ENCODE measurements around the gene SLC7A5. TPM values are rescaled to one million over a fixed set of nuclear protein-coding genes. Genes with fewer than 3 reads are reported as not detected.
"Not testable (repeated sequence)": the region's sequence is repeated elsewhere in the genome, so short reads cannot be mapped to it uniquely, and the experiment has no call there.

Gene SLC7A5
- total and polyA plus RNA-seq, 2 donors, result 4.3 to 6.6 TPM

DNA sequence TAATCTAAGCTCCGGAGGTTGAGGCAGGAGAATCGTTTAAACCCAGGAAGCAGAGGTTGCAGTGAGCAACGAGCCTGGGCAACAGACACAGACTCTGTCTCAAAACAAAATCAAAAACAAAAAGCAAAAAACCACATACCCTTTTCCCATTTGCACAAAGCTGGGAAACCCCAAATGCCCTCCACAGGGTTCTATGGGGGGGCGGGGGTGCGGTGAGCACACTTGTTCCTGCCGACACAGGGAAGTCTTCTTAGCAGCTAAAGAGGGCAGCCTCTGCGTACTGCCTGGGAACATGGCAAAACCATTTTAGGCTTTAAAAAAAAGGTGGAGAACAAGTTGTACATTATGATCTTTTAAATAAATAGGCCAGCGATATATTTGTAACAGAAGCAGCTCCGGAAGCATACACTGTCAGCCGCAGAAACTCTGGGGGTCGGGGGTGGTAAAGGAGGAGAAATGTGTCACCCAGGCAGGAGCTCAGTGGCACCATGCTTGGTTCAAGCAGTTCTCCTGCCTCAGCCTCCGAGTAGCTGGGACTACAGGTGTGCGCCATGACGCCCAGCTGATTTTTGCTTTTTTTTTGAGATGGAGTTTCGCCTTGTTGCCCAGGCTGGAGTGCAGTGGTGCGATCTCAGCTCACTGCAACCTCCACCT lies 3.3 kb downstream of the SLC7A5 start:
- H3K4me1 ChIP-seq (ENCODE audit: control insufficient read depth in 2 of 2, insufficient read depth in 2 of 2, low read length in 2 of 2), result peaks cover 2 to 20% of the 10 kb centered on the region in 2 donors
- H3K27me3 ChIP-seq (ENCODE audit: control insufficient read depth in 2 of 2, insufficient read depth in 1 of 2, low read length in 1 of 2); H3K4me3 ChIP-seq (ENCODE audit: low read length in 2 of 2); H3K36me3 ChIP-seq (ENCODE audit: control insufficient read depth in 2 of 2, insufficient read depth in 2 of 2, low read length in 1 of 2); H3K27ac ChIP-seq (ENCODE audit: low read depth in 1 of 2, low read length in 1 of 2); H3K9me3 ChIP-seq (ENCODE audit: control insufficient read depth in 2 of 2, insufficient read depth in 1 of 2, low read length in 1 of 2): not testable (repeated sequence)
- WGBS, result 81% methylated on average over 16 of the region's 16 CpGs
- peak in 1 of 9 donors; percentile 53 for DNase-seq (ENCODE audit: low read depth in 6 of 9, low spot score in 9 of 9)

DNA sequence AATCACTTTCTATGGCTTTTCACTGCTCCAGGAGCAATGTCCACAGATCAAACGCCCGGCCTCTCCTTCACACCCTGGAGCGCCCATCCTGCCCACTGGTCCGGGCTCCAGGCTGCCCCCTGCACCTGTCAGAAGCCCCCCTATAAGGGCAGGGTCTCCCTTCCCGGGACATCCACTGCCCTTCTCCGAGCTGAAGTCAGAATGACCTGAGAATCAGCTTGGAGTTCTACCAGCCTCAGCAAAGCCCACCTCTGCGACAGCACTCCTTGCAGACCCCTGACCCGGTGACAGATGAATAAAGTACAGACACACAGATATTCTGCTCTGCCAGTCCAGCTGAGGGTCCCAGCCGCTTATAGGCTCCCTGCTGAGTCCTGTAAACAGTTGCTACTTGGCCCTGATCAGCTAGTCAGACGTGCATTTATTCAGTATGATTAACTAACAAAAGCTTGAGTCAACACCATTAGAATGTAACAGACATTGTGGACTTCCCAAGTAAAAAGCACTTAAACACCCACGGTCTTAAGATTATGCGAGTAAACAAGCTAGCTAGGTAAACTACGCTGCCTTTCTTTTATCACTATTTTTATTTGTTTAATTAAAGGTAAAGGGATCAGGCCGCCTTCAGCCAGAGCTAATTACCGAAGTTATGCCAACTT lies 4.8 kb downstream of the SLC7A5 start:
- no peak for DNase-seq (ENCODE audit: low read depth in 6 of 9, low spot score in 9 of 9)

DNA sequence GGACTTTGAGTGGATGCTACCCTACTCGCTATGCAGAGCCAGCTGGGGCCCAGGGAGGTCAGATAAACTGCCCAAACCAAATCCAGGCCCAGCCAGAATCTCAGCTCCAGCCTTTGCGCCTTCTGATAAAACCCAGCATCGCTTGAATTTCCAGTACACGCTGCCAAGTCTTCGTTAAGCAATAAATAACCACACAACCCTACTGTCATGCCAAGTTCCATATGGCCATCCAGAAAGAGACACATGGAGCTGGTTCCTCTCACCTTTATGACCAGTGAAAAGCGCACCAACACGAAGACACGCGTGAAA lies 6.0 kb downstream of the SLC7A5 start:
- H3K27ac ChIP-seq (ENCODE audit: low read depth in 1 of 2, low read length in 1 of 2); H3K4me3 ChIP-seq (ENCODE audit: low read length in 2 of 2); DNase-seq (ENCODE audit: low read depth in 6 of 9, low spot score in 9 of 9); H3K27me3 ChIP-seq (ENCODE audit: control insufficient read depth in 2 of 2, insufficient read depth in 1 of 2, low read length in 1 of 2); H3K9me3 ChIP-seq (ENCODE audit: control insufficient read depth in 2 of 2, insufficient read depth in 1 of 2, low read length in 1 of 2); H3K36me3 ChIP-seq (ENCODE audit: control insufficient read depth in 2 of 2, insufficient read depth in 2 of 2, low read length in 1 of 2): not testable (repeated sequence)
- H3K4me1 ChIP-seq (ENCODE audit: control insufficient read depth in 2 of 2, insufficient read depth in 2 of 2, low read length in 2 of 2), result peaks cover 2 to 15% of the 10 kb centered on the region in 2 donors
- 96% methylated on average over 9 of the region's 9 CpGs for WGBS

More for the DNA sequence above, 4.8 kb downstream of the SLC7A5 start:
- Histone ChIP-seq H3K27me3 (ENCODE audit: control insufficient read depth in 2 of 2, insufficient read depth in 1 of 2, low read length in 1 of 2) (peaks cover 0 to 5% of the 10 kb centered on the region in 2 donors), H3K4me1 (ENCODE audit: control insufficient read depth in 2 of 2, insufficient read depth in 2 of 2, low read length in 2 of 2) (peaks cover 2 to 21% of the 10 kb centered on the region in 2 donors), H3K4me3 (ENCODE audit: low read length in 2 of 2) (no peak overlapping the region), H3K27ac (ENCODE audit: low read depth in 1 of 2, low read length in 1 of 2) (no peak overlapping the region), H3K9me3 (ENCODE audit: control insufficient read depth in 2 of 2, insufficient read depth in 1 of 2, low read length in 1 of 2) (no peaks in the 10 kb centered on the region), H3K36me3 (ENCODE audit: control insufficient read depth in 2 of 2, insufficient read depth in 2 of 2, low read length in 1 of 2) (peaks cover 0 to 4% of the 10 kb centered on the region in 2 donors)
- WGBS, result 97% methylated on average over 15 of the region's 15 CpGs

DNA sequence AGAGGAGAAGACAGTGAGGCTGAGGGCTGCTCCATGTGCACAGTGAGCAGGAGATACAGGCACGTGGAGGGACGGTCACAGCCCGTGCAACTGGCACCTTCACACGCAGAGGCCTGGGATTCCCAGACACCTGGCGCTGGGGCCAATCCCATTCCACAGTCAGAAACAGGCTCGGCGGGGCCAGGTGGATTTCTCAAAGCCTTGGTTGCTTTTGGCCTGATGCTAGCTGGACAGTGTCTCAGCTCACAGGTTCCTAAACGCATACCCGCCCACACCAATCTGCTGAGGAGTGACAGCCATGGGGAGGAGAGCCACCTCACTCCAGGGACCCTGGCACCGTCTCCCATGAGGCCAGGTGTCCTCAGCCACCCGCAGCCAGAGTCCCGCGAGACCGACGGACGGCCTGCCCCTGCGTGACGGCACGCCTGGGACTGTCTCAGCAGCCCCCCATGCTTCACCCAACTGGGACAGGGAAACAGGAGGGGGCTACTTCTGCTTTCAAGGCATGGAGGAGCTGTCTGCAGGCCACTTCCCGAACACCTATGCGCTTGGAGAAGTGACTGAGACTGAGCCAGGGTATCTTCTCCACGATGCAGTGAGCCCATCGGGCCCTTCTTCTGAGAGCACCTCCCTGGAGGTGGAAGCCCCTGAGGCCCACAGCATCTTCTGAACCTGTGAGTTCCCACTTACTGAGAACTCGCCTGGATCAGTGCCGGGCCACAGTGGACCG lies 6.5 kb downstream of the SLC7A5 start:
- H3K4me1 ChIP-seq (ENCODE audit: control insufficient read depth in 2 of 2, insufficient read depth in 2 of 2, low read length in 2 of 2), result peaks cover 2 to 10% of the 10 kb centered on the region in 2 donors
- not testable (repeated sequence) for H3K9me3 ChIP-seq (ENCODE audit: control insufficient read depth in 2 of 2, insufficient read depth in 1 of 2, low read length in 1 of 2); H3K4me3 ChIP-seq (ENCODE audit: low read length in 2 of 2); DNase-seq (ENCODE audit: low read depth in 6 of 9, low spot score in 9 of 9); H3K27me3 ChIP-seq (ENCODE audit: control insufficient read depth in 2 of 2, insufficient read depth in 1 of 2, low read length in 1 of 2); H3K36me3 ChIP-seq (ENCODE audit: control insufficient read depth in 2 of 2, insufficient read depth in 2 of 2, low read length in 1 of 2); H3K27ac ChIP-seq (ENCODE audit: low read depth in 1 of 2, low read length in 1 of 2)
- WGBS, result 97% methylated on average over 26 of the region's 26 CpGs

DNA sequence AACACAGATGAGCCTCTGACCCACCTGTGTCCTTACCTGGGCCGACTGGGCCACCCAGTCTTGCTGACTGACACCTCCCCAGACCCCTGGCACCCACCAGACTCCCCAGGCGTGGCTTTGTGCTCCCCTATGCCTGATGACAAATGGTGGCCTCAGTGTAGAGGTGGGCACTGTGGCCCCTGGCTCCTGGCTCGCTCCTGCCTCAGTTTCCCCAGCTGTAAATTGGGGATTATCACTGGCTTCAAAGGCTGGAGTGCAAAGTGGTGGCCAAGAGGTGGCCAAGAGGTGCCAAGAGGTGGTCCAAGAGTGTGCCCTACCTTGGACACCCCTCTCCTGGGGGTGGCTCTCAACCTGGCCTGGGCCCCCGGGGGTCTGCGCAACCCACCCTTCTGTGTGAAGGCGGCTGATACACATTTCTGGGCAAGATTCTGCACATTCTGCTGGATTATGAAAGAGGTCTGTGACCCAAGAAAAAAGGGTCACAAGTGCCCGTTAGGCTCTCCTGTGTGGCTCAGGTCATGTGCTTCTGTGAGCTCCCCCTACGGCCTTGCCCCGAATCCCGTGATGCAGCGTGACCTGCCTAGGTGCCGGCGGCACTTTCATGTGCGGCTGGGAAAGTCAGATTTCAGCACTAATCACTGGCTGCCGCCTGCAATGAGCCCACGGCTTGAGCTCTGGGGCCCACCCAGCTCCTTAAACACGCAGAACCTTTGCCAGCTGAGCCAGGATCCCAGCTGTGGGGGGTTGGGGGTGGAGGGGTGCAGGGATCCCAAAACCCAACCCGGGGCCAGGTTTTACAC lies 7.8 kb downstream of the SLC7A5 start:
- not testable (repeated sequence) for DNase-seq (ENCODE audit: low read depth in 6 of 9, low spot score in 9 of 9); H3K9me3 ChIP-seq (ENCODE audit: control insufficient read depth in 2 of 2, insufficient read depth in 1 of 2, low read length in 1 of 2); H3K27ac ChIP-seq (ENCODE audit: low read depth in 1 of 2, low read length in 1 of 2); H3K4me1 ChIP-seq (ENCODE audit: control insufficient read depth in 2 of 2, insufficient read depth in 2 of 2, low read length in 2 of 2); H3K36me3 ChIP-seq (ENCODE audit: control insufficient read depth in 2 of 2, insufficient read depth in 2 of 2, low read length in 1 of 2); H3K27me3 ChIP-seq (ENCODE audit: control insufficient read depth in 2 of 2, insufficient read depth in 1 of 2, low read length in 1 of 2); H3K4me3 ChIP-seq (ENCODE audit: low read length in 2 of 2)
- WGBS, result 95% methylated on average over 18 of the region's 18 CpGs

DNA sequence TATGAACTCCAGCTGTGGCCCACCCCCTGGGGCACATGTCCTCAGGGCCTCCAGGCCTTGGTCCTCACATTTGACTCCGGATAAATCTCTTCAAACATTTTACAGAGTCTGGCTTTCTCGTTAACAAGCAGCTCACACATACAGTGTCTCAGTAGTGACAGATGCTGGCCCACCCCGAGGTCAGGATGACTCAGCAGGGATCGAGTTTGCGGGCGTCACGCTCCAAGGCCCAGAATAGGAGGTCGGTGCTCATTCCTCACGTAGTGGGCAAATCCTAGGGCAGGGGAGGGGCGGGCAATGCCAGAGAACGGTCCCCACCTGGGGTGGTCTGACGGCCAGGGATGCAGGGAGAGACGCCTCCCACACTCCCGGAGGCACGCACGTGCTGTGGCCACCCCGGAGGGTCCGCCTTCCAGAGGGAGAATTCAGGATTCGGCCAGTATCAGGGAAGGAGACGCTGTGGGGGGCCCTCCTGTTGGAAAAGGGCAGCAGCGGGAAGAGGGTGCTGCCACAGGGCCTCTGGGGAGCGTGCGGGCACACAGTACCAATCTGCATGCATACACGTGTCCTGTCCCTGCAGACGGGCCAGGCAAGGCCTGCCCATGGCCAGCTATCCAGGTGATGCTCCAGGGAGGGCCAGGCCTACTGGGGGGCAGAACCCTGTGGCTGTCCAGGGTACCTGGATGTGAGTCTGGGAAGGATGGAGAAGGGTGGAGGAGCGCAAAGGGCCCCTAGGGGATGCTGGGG lies 8.6 kb downstream of the SLC7A5 start:
- Histone ChIP-seq H3K27me3 (ENCODE audit: control insufficient read depth in 2 of 2, insufficient read depth in 1 of 2, low read length in 1 of 2) (no peaks in the 10 kb centered on the region), H3K36me3 (ENCODE audit: control insufficient read depth in 2 of 2, insufficient read depth in 2 of 2, low read length in 1 of 2) (peaks cover 0 to 4% of the 10 kb centered on the region in 2 donors), H3K4me3 (ENCODE audit: low read length in 2 of 2) (no peak overlapping the region), H3K4me1 (ENCODE audit: control insufficient read depth in 2 of 2, insufficient read depth in 2 of 2, low read length in 2 of 2) (peaks cover 0 to 9% of the 10 kb centered on the region in 2 donors), H3K9me3 (ENCODE audit: control insufficient read depth in 2 of 2, insufficient read depth in 1 of 2, low read length in 1 of 2) (no peaks in the 10 kb centered on the region), H3K27ac (ENCODE audit: low read depth in 1 of 2, low read length in 1 of 2) (no peak overlapping the region)
- WGBS, result 82% methylated on average over 26 of the region's 26 CpGs
- DNase-seq (ENCODE audit: low read depth in 6 of 9, low spot score in 9 of 9), result no peak

DNA sequence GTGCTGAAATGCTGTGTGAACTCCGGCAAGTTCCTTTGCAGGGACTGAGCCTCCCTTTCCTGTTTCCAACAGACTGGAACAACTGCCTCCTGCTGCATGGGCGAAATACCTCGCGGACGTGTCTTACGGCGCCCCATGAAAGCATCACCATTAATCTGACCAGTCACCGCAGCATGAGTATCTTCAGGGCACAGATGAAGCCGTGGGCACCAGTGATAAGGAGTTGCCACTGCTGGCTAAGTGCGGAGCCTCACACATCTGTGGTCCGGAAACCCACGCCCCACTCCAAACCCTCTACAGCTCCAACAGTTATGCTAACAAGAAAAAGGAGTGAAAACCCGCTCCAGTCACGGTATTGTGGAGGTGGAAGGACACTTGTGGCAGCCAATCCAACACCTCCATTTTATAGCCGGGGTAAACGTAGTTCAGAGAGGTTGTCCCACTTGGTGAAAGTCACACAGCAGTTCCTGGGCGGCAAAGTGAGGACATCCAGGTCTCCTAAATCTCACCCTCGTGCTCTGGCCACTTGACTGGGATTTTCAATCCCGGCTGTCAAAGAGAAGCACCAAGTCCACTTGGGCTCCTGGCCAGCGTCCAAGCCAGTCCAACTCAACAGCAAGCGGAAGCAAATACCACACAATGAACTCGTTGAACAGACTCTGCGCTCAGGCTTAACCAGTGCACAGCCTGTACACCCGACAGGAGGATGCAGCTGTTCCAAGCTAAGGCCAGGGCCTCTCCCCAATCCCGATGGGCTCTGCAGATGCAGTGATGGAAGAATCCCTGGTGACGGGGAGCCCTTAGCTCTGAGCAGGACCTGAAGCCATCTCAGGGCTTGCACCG lies 10.9 kb downstream of the SLC7A5 start:
- H3K4me1 ChIP-seq (ENCODE audit: control insufficient read depth in 2 of 2, insufficient read depth in 2 of 2, low read length in 2 of 2), result peaks cover 4 to 23% of the 10 kb centered on the region in 2 donors
- 96% methylated on average over 27 of the region's 27 CpGs for WGBS
- H3K36me3 ChIP-seq (ENCODE audit: control insufficient read depth in 2 of 2, insufficient read depth in 2 of 2, low read length in 1 of 2); H3K4me3 ChIP-seq (ENCODE audit: low read length in 2 of 2); H3K27me3 ChIP-seq (ENCODE audit: control insufficient read depth in 2 of 2, insufficient read depth in 1 of 2, low read length in 1 of 2); DNase-seq (ENCODE audit: low read depth in 6 of 9, low spot score in 9 of 9); H3K27ac ChIP-seq (ENCODE audit: low read depth in 1 of 2, low read length in 1 of 2); H3K9me3 ChIP-seq (ENCODE audit: control insufficient read depth in 2 of 2, insufficient read depth in 1 of 2, low read length in 1 of 2): not testable (repeated sequence)

DNA sequence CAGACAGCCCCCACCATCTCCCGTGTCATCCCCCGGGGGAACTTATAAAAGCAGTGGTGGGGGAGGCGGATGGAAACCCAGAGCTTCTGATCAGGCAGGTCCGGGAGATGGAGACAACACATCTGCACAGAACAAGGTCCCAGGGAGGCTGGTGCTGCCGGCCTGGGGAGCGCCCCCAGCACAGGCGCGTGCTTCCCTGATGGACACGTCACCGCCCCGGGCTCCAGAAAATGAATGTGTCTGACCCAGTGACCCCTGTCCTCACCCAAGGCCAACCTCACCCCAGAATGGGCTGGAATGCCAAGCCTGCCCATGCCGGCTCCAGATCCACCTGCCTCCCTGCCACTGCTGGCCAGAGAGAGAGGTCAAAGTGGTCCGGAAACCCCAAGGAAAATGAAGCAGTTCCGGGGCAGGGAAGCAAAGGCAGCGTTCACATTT lies 12.5 kb downstream of the SLC7A5 start:
- WGBS, result 97% methylated on average over 15 of the region's 15 CpGs
- H3K4me1 ChIP-seq (ENCODE audit: control insufficient read depth in 2 of 2, insufficient read depth in 2 of 2, low read length in 2 of 2), result peaks cover 5 to 36% of the 10 kb centered on the region in 2 donors
- DNase-seq (ENCODE audit: low read depth in 6 of 9, low spot score in 9 of 9), result no peak
- H3K27me3 ChIP-seq (ENCODE audit: control insufficient read depth in 2 of 2, insufficient read depth in 1 of 2, low read length in 1 of 2), result no peaks in the 10 kb centered on the region
- H3K27ac ChIP-seq (ENCODE audit: low read depth in 1 of 2, low read length in 1 of 2), result no peak overlapping the region
- H3K9me3 ChIP-seq (ENCODE audit: control insufficient read depth in 2 of 2, insufficient read depth in 1 of 2, low read length in 1 of 2), result peaks cover 0 to 3% of the 10 kb centered on the region in 2 donors
- H3K4me3 ChIP-seq (ENCODE audit: low read length in 2 of 2), result no peak overlapping the region
- no peaks in the 10 kb centered on the region for H3K36me3 ChIP-seq (ENCODE audit: control insufficient read depth in 2 of 2, insufficient read depth in 2 of 2, low read length in 1 of 2)

Measured in thymus (tissue), 11 donors.